Stimulated activated CD8-positive, alpha-beta memory T cell treated with anti-CD3 and anti-CD28 coated beads, Interleukin-15, amount 100 ng/mL, for 24 hours (primary cell): Measurements from ENCODE around the gene TMX4.

Source experiments
- DNase-seq: peaks from one replicate; pipeline ENCODE4 v3.0.0-alpha.2; 2020; ENCODE audit warnings: low read depth

The TMX4 gene

GRCh38 chr20:8019998-8020247 lies 362 bp upstream of the TMX4 start:
- no peak for DNase-seq

DNA sequence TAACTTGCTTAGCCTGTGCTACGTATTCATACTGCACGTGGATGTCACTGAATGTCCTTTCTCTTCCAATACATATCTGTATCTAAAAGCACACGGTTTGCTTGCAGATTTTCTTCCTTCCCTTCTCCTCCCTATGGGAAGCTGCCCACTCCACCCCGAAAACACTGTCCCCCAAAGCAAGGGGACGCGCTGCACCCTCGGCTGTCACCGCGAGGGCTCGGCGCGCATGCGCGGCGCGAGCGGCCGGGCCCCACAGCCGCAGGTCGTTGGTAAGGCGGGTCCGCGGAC lies 659 bp downstream of the TMX4 start:
- DNase-seq: no peak

DNA sequence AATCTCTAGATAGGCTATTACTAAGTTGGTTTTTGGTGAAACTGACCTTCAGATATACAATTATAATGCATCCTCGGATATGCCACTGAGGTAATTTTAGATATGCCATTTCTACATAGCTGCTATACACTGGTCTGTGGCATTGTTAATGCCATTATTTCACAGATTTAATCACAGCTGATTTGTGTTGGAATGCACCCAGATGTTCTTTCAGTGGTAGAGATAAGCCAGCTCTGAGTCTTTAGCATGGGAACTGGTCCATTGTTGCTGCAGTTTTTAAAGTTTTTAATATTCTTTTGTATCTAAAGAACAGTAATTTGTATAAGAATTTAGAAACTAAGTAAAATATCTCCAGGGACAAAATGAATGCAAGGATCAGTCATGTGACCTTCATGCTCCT lies 6.8 kb downstream of the TMX4 start:
- DNase-seq: no peak

DNA sequence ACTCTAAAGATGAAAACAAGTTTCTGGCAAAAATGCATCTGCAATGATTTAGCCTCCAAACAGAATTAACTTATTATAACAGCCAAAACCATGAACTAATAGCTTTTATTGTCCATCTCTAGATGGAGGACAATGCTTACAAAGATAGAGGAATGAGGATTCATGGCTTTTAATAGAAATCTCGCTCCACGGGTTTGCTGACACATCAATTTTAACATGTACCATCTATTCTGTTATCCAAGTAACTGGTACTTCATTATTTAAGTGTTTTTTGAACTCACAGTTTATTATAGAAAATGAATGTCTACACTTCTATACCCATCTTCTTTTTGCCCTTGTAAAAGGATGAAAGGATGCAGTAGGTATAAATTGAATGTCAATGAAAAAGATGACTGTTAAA lies 10.8 kb downstream of the TMX4 start:
- DNase-seq: no peak

DNA sequence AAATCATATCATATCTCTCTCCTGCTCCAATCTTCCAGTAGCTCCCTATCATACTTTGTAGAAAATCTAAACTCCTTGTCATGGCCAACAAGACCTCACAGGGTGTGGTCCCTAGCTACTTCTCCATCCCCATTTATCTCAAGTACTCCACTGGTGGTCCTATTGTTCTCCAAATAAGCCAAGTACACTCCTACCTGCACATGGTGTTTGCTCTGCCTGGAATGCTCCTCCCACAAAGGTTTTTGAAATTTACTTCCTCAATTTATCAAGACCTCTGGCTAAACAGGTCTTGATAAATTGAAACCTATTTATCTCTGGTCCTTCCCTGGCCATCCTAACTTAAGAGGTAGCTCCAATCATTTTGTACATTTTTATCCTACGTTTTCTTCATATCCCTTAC lies 12.1 kb downstream of the TMX4 start:
- no peak for DNase-seq

DNA sequence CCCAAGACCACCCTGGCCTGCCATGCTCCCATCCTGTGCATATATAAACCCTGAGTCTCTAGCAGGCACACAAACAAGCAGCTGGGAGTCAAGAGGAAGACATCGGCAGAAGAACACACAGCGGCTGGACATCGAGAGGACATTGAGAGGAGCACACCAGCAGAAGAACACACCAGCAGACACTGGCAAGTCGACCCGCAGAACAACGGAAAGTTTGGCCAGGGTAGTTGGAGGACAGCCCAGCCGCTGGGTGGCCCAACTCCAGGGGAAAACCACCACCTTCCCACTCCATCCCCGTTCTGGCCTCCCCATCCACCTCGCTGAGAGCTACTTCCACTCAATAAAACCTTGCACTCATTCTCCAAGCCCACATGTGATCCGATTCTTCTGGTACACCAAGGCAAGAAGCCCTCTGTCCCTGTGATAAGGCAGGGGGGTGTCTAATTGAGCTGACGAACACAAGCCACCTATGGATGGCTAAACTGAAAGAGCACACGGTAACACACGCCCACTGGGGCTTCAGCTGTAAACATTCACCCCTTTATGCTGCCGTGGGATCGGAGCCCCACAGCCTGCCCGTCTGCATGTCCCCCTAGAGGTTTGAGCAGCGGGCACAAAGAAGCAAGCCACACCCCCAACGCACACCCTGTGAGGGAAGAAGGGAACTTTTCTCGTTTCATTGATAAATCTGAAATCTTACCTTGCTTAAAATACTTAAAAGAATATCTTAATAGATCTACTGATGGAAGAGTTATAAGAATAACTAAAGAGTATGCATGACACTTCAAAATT lies 13.8 kb downstream of the TMX4 start:
- no peak for DNase-seq

DNA sequence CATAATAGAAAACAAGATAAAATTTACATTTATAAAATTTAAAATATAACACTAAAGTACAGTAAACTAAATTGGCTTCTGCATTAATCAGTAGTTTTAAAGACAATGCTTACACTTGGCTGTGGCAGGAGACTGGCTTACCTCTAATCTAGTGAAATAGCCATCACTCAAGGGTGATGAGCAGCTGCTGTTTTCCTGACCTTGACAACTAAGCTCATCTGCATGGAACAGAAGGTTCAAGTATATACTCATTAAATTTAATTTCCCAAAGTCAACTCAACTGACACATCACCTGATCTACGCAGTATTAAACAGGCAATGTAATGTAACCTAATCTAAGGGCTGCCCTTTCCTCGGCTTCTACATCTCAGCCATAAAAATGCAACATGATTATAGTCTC lies 14.5 kb downstream of the TMX4 start:
- no peak for DNase-seq

DNA sequence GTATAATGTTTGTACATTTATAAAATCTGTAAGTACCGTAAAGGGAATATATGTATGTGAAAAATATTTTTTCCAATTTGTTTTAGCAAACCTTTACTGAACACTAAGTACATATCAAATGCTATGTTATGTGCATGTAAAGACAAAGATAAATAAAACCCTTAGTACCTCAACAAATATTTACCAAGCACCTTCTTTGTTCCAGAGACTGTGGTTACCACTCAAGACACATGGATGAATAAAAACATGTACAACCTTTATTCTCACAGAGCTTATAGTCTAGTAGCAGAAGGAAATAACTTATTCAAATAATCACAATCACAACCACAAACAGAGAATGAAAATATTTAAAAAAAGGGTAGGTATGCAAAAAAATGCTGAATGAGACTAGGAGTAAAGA lies 17.5 kb downstream of the TMX4 start:
- DNase-seq: no peak

GRCh38 chr20:8000796-8001195 lies 18.8 kb downstream of the TMX4 start:
- DNase-seq: no peak

GRCh38 chr20:7996898-7997297 lies 22.7 kb downstream of the TMX4 start:
- DNase-seq: no peak

DNA sequence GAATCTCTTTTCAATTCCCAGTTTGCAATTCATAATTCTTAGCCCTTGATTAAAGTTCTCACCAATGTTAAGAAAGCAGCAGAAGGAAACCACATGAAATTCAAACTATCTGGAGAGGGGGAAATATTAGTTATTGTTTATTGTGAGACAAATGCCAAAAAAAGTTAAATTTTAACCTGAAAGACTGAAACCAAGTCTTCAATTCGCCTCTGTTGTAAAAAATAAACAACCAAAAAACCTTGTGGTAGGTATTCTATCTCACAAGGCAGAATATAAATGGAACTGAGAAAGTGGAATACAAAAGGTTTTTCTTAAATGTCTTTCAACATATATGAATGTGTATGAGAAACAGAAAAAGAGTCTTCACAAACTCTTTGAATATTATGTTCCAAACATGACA lies 24.8 kb downstream of the TMX4 start:
- no peak for DNase-seq

DNA sequence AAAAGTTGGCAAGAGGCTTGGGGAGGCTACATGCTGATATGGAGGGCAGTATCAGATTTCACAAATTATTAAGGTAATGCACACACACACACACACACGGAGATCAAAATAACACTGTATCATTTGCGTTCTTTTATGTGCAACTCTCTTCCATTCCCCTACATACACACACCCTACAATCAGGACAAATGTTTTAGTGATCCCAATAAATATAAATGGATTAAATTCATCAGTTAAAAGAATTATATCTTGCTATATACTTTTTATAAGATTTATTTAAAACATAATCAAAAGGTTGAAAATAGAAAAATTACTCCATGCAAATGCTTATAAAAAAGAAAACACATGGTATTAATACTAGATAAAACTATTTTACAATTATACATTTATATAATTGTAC lies 25.9 kb downstream of the TMX4 start:
- DNase-seq: no peak

DNA sequence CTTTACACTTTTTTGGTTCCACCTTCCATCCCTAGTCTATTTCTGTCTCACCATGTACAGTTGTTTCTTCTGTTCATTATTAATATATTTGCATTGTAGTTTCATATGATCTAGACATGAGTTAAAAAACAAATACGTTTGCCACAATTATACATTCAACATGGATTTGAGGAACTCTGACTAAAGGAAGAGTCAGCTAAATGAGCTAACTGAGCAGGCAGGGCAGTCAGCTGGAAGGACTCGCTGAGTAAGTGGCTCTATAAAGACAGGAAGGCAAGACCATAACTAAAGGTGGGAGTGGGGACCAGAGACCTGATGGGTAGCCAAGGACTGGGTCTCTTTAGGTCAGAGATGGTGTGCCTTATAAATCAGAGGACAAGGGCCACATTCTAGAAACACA lies 26.3 kb downstream of the TMX4 start:
- no peak for DNase-seq

GRCh38 chr20:7990385-7990784 lies 29.2 kb downstream of the TMX4 start:
- no peak for DNase-seq

DNA sequence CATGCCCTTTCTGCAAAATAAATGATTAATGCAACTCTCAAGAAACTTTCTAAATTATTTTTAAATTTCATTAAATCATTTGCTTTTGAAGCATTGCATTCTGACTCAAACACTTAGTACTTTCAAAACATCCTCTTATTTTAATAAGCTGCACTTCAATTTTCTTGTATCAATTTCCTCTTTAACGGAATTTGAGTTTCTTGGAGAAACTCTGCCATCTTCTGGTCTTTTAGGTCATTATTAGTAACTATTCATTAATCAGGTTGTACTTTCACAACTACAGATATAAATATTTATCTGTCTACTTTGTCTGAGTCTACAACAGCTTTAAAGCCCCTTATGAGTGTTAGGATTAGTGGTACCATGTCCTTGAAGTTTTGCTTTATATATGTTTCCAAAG lies 30.2 kb downstream of the TMX4 start:
- DNase-seq: no peak

- no peak for DNase-seq
Observed at GRCh38 chr20:7985916-7986315, 33.6 kb downstream of the TMX4 start.

DNA sequence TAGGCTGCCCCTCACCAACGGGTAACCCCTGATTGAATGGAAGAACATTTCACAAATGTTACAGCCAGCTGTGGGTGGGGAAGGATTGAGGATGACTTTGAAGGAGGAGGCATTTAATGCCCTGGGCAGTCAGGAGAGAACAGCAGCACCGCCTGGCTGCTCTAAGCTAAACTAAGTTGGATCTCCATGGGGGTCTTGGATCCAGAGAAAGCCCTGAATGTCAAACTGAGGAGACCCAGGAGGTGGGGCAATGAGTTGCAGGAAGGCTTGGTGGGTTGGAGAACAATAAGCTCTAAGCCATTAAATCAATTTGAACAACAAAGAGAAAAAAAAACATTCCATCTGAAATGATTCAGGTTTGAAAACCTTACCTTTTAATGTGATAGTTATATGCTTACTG lies 35.4 kb downstream of the TMX4 start:
- DNase-seq: no peak

GRCh38 chr20:7981374-7981773 lies 38.2 kb downstream of the TMX4 start:
- no peak for DNase-seq

DNA sequence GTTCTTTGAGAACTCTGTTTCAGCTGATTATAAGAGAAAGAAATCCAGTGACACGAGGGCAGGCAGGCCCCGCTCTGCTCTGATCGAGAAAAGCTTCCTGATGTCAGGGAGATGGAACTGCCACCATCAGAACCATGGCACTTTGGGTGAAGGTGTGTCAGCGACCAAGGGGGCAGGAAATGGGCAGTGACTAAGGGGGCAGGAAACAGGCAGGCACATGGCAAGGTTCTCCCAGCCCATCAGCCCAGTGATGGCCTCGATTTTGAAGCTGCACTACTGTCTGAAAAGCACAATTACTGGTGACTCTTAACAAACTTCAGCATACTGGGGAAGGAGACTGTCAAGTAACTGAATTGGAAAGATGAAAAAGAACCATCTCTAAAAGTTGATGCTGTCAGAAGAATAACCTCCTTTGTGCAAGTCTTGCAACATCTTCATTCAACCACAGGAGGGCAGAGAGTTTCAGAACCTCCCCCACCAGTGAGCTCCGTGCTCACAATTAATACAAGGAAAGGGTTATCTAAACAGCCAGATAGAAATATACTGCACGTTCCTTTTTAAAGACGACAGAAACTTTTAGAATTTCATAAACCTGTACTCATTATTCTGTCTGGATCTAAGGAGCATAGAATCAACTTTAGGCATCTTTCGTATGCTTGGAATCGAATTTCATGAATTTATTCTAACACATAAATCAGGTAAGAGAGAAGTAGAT lies 39.1 kb downstream of the TMX4 start:
- DNase-seq: no peak

GRCh38 chr20:7977709-7978108 lies 41.9 kb downstream of the TMX4 start:
- DNase-seq: no peak

DNA sequence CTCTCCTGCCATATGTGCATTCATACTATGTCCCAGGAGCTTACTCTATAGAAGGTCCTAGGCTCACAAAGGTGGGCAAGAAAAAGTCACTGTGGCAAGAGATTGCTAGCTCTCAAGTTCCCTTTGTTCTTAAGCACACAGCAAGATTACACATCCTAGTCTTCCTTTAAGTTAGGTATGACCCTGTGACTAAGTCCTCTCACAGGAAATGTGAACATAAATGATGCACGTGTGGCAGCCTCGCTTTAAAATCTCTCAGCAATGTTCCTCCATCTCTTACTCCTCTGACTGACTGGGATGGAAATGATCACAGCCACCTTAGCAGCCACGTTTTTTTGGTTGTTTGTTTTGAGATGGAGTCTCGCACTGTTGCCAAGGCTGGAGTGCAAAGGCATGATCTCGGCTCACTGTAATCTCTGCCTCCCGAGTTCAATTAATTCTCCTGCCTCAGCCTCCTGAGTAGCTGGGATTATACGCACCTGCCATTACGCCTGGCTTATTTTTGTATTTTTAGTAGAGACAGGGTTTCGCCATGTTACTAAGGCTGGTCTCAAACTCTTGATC lies 43.6 kb downstream of the TMX4 start:
- no peak for DNase-seq

GRCh38 chr20:7974785-7975435 lies 44.7 kb downstream of the TMX4 start:
- DNase-seq: no peak

GRCh38 chr20:7971536-7972280 lies 47.9 kb downstream of the TMX4 start:
- no peak for DNase-seq
